Neural progenitor cell (in vitro differentiated cells): ENCODE results near the gene RNPEP. TPM values are rescaled to one million over a fixed set of nuclear protein-coding genes. Genes with fewer than 3 reads are reported as not detected.
"Not testable (repeated sequence)": the region's sequence is repeated elsewhere in the genome, so short reads cannot be mapped to it uniquely, and the experiment has no call there.

ENCODE experiments used
- DNase-seq: peaks from one replicate; pipeline ENCODE4 v3.0.0-alpha.2; 2016; ENCODE audit warnings: low spot score
- H2AFZ ChIP-seq: fragments of 200-600 bp; sonication (generic); replicated peaks from 2 replicates; pipeline ENCODE4 v1.6.1; 2016; ENCODE audit warnings: antibody characterized with exemption
- H3F3A ChIP-seq: fragments of 200-600 bp; sonication (generic); 2 replicates; pipeline ENCODE4 v1.6.1; 2016; ENCODE audit warnings: antibody characterized with exemption, low read depth
- H3K27ac ChIP-seq: fragments of 200-600 bp; sonication (generic); 2 replicates; pipeline ENCODE4 v1.5.1; 2016; ENCODE audit warnings: mild to moderate bottlenecking
- H3K27me3 ChIP-seq: fragments of 200-600 bp; sonication (generic); 2 replicates; pipeline ENCODE4 v1.6.1; 2016; ENCODE audit warnings: mild to moderate bottlenecking, moderate library complexity
- H3K36me3 ChIP-seq: fragments of 200-600 bp; sonication (generic); 2 replicates; pipeline ENCODE4 v1.5.1; 2016
- H3K4me1 ChIP-seq: fragments of 200-600 bp; sonication (generic); 2 replicates; pipeline ENCODE4 v1.6.1; 2016; ENCODE audit warnings: mixed run types
- H3K4me2 ChIP-seq: fragments of 200-600 bp; sonication (generic); 2 replicates; pipeline ENCODE4 v1.6.1; 2016
- H3K4me3 ChIP-seq: fragments of 200-600 bp; sonication (generic); 2 replicates; pipeline ENCODE4 v1.5.1; 2016
- H3K79me2 ChIP-seq: fragments of 200-600 bp; sonication (generic); 2 replicates; pipeline ENCODE4 v1.6.1; 2016; ENCODE audit warnings: low read depth
- H3K9ac ChIP-seq: fragments of 200-600 bp; sonication (generic); 2 replicates; pipeline ENCODE4 v1.6.1; 2016
- H3K9me3 ChIP-seq: fragments of 200-600 bp; sonication (generic); 2 replicates; pipeline ENCODE4 v1.5.1; 2016; ENCODE audit warnings: low read depth
- H4K20me1 ChIP-seq: fragments of 200-600 bp; sonication (generic); 2 replicates; pipeline ENCODE4 v1.6.1; 2016; ENCODE audit warnings: low read depth
- H3K27ac Mint-ChIP-seq: 3 replicates; pipeline ENCODE4 v1.8.0; 2021; ENCODE audit warnings: mixed read lengths
- H3K27me3 Mint-ChIP-seq: 2 replicates; pipeline ENCODE4 v1.8.0; 2022; ENCODE audit warnings: low read depth, mild to moderate bottlenecking, inconsistent platforms, moderate library complexity, mixed read lengths; ENCODE audit not compliant: insufficient read depth
- H3K36me3 Mint-ChIP-seq: 3 replicates; pipeline ENCODE4 v1.8.0; 2021; ENCODE audit warnings: mixed read lengths
- H3K4me1 Mint-ChIP-seq: 3 replicates; pipeline ENCODE4 v1.8.0; 2021; ENCODE audit warnings: mixed read lengths
- H3K4me3 Mint-ChIP-seq: 3 replicates; pipeline ENCODE4 v1.8.0; 2021; ENCODE audit warnings: mild to moderate bottlenecking, moderate library complexity, mixed read lengths
- H3K9me3 Mint-ChIP-seq: 3 replicates; pipeline ENCODE4 v1.8.0; 2020; ENCODE audit warnings: mixed read lengths
- EZH2 ChIP-seq: fragments of 200-600 bp; sonication (generic); IDR thresholded peaks from 2 replicates; pipeline ENCODE4 v1.6.1; 2017; ENCODE audit warnings: antibody characterized with exemption, mild to moderate bottlenecking, moderate library complexity
- EZH2phosphoT487 ChIP-seq: fragments of 200-600 bp; sonication (generic); IDR thresholded peaks from 2 replicates; pipeline ENCODE4 v1.6.1; 2017; ENCODE audit warnings: antibody characterized with exemption
- total RNA-seq: library from RNA; depleted of rRNA; stranded (reverse); fragments of >200 nt; gene quantifications from 2 replicates; pipeline ENCODE4 v1.2.3, GENCODE V29; 2015; ENCODE audit warnings: low replicate concordance
- TF ChIP-seq, protein P1 (sequence below): fragments of 200-600 bp; sonication (generic); IDR thresholded peaks from 2 replicates; pipeline ENCODE4 v1.5.1; 2017; ENCODE audit warnings: antibody characterized with exemption, mild to moderate bottlenecking

Gene RNPEP
- total RNA-seq, 1 donor from 2014 or later, result 48.7 TPM

- Mint-ChIP-seq H3K36me3 (no peaks in the 10 kb centered on the region), H3K4me3 (no peak overlapping the region), H3K27ac (peak overlapping the region; percentile 74), H3K27me3 (peaks cover 2% of the 10 kb centered on the region), H3K4me1 (peaks cover 43% of the 10 kb centered on the region), H3K9me3 (no peaks in the 10 kb centered on the region)
- Histone ChIP-seq H4K20me1 (peaks cover 4% of the 10 kb centered on the region), H3K9me3 (no peaks in the 10 kb centered on the region), H3K27ac (peak overlapping the region; percentile 39), H3K27me3 (no peaks in the 10 kb centered on the region), H3K4me3 (no peak overlapping the region), H3K9ac (no peak overlapping the region), H3K79me2 (no peaks in the 10 kb centered on the region), H3K36me3 (no peaks in the 10 kb centered on the region), H2AFZ (no peak overlapping the region), H3K4me1 (peaks cover 30% of the 10 kb centered on the region), H3F3A (peaks cover 36% of the 10 kb centered on the region), H3K4me2 (peak overlapping the region; percentile 25)
- TF ChIP-seq, protein P1, sequence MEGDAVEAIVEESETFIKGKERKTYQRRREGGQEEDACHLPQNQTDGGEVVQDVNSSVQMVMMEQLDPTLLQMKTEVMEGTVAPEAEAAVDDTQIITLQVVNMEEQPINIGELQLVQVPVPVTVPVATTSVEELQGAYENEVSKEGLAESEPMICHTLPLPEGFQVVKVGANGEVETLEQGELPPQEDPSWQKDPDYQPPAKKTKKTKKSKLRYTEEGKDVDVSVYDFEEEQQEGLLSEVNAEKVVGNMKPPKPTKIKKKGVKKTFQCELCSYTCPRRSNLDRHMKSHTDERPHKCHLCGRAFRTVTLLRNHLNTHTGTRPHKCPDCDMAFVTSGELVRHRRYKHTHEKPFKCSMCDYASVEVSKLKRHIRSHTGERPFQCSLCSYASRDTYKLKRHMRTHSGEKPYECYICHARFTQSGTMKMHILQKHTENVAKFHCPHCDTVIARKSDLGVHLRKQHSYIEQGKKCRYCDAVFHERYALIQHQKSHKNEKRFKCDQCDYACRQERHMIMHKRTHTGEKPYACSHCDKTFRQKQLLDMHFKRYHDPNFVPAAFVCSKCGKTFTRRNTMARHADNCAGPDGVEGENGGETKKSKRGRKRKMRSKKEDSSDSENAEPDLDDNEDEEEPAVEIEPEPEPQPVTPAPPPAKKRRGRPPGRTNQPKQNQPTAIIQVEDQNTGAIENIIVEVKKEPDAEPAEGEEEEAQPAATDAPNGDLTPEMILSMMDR, result no peak
- no peak for TF ChIP-seq EZH2phosphoT487
- TF ChIP-seq EZH2, result no peak
- DNase-seq, result no peak
These were observed 43.9 kb upstream of the RNPEP start for GRCh38 chr1:201938440-201939035.

DNA sequence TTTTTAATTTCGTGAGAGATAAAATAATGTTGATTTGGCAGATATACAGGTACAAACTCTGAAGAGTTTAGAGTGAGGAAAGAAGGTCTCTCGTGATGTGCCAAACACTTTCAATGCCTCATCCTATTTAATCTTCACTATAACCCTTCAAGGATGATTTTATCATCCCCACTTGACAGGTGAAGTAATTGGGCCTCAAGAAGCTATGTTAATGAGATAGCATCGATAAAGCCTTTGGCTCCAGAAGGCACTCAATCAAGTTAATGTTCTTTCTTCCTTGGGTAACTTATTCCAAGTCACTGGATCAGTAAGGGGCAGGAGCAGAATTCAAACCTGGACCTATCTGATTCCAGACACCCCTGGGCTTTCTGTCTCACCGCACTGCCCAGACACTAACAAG lies 43.3 kb upstream of the RNPEP start:
- Histone ChIP-seq H3K27ac (peak overlapping the region; percentile 39), H3K4me2 (peak overlapping the region; percentile 25), H3K36me3 (no peaks in the 10 kb centered on the region), H3F3A (peaks cover 36% of the 10 kb centered on the region), H3K4me1 (peaks cover 30% of the 10 kb centered on the region), H3K4me3 (no peak overlapping the region), H3K9me3 (no peaks in the 10 kb centered on the region), H3K79me2 (no peaks in the 10 kb centered on the region), H3K9ac (no peak overlapping the region), H3K27me3 (no peaks in the 10 kb centered on the region), H4K20me1 (peaks cover 4% of the 10 kb centered on the region), H2AFZ (no peak overlapping the region)
- Mint-ChIP-seq H3K27me3 (peaks cover 2% of the 10 kb centered on the region), H3K4me3 (no peak overlapping the region), H3K9me3 (no peaks in the 10 kb centered on the region), H3K4me1 (peaks cover 46% of the 10 kb centered on the region), H3K27ac (peak overlapping the region; percentile 74), H3K36me3 (no peaks in the 10 kb centered on the region)
- no peak for TF ChIP-seq EZH2phosphoT487
- no peak for TF ChIP-seq EZH2
- TF ChIP-seq, protein P1, result no peak
- DNase-seq, result no peak

GRCh38 chr1:201939574-201939973 lies 42.9 kb upstream of the RNPEP start:
- H3F3A ChIP-seq, result peaks cover 36% of the 10 kb centered on the region
- no peaks in the 10 kb centered on the region for H3K79me2 ChIP-seq
- H3K27ac ChIP-seq, result no peak overlapping the region
- DNase-seq, result no peak
- H3K4me1 ChIP-seq, result peaks cover 30% of the 10 kb centered on the region
- peaks cover 46% of the 10 kb centered on the region for H3K4me1 Mint-ChIP-seq
- H3K4me3 Mint-ChIP-seq, result peak overlapping the region; percentile 41
- H3K36me3 Mint-ChIP-seq, result no peaks in the 10 kb centered on the region
- no peak for TF ChIP-seq EZH2
- TF ChIP-seq, protein P1, result no peak
- TF ChIP-seq EZH2phosphoT487, result no peak
- H3K27me3 ChIP-seq, result no peaks in the 10 kb centered on the region
- H3K9ac ChIP-seq, result no peak overlapping the region
- H4K20me1 ChIP-seq, result peaks cover 4% of the 10 kb centered on the region
- no peak overlapping the region for H3K4me3 ChIP-seq
- H3K9me3 Mint-ChIP-seq, result no peaks in the 10 kb centered on the region
- H3K9me3 ChIP-seq, result no peaks in the 10 kb centered on the region
- H2AFZ ChIP-seq, result no peak overlapping the region
- H3K4me2 ChIP-seq, result no peak overlapping the region
- H3K36me3 ChIP-seq, result no peaks in the 10 kb centered on the region
- peak overlapping the region; percentile 81 for H3K27ac Mint-ChIP-seq
- peaks cover 2% of the 10 kb centered on the region for H3K27me3 Mint-ChIP-seq

DNA sequence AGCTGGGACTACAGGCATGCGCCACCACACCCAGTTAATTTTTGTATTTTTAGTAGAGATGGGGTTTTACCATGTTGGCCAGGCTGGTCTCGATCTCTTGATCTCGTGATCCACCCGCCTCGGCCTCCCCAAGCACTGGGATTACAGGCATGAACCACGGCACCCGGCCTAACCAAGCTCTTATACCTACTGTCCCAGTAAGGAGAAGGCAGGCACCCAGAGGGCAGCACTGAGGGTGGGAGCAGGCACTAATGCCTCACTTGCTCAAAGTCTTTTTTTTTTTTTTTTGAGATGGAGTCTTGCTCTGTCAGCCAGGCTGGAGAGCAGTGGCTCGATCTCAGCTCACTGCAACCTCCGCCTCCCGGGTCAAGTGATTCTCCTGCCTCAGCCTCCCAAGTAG lies 42.1 kb upstream of the RNPEP start:
- not testable (repeated sequence) for H3K27ac ChIP-seq, H3K27me3 Mint-ChIP-seq, H3K27me3 ChIP-seq, H3K4me3 Mint-ChIP-seq, H3K36me3 ChIP-seq, H3K4me2 ChIP-seq, DNase-seq, H3K9me3 ChIP-seq, H3K27ac Mint-ChIP-seq, H3K9ac ChIP-seq, H2AFZ ChIP-seq, H3K36me3 Mint-ChIP-seq, H3K4me3 ChIP-seq, H3K79me2 ChIP-seq, H4K20me1 ChIP-seq, H3K9me3 Mint-ChIP-seq
- peaks cover 53% of the 10 kb centered on the region for H3K4me1 Mint-ChIP-seq
- peaks cover 33% of the 10 kb centered on the region for H3K4me1 ChIP-seq
- peaks cover 36% of the 10 kb centered on the region for H3F3A ChIP-seq
